Measurements from ENCODE around the gene RNF212. TPM values are rescaled to one million over a fixed set of nuclear protein-coding genes. Genes with fewer than 3 reads are reported as not detected.

Gene RNF212
- total and polyA plus RNA-seq, 8 donors = 7.2 to 13.6 (median 10.0) TPM

GRCh38 chr4:1075809-1076699 is 37.3 kb downstream of the RNF212 start:
- no peaks in the 10 kb centered on the region for H3K36me3 ChIP-seq
- H3K4me1 ChIP-seq = no peaks in the 10 kb centered on the region
- peaks cover 0 to 30% of the 10 kb centered on the region in 2 donors for H3K27me3 ChIP-seq
- intact Hi-C loops (cut with DNase I) = no loop called here
- TF ChIP-seq CTCF (IDR thresholded peaks at IDR 0.05) = no peak
- no peak overlapping the region for H3K4me3 ChIP-seq
- H3K27ac ChIP-seq = no peak overlapping the region
- ATAC-seq (no peak), DNase-seq (no peak)
- H3K9me3 ChIP-seq = no peaks in the 10 kb centered on the region

GRCh38 chr4:1075225-1075624 is 38.1 kb downstream of the RNF212 start:
- TF ChIP-seq CTCF (IDR thresholded peaks at IDR 0.05) = no peak
- no peak overlapping the region for H3K27ac ChIP-seq
- intact Hi-C loops (cut with DNase I) = no loop called here
- DNase-seq (no peak), ATAC-seq (no peak)
- no peaks in the 10 kb centered on the region for H3K36me3 ChIP-seq
- H3K27me3 ChIP-seq = peaks cover 0 to 23% of the 10 kb centered on the region in 2 donors
- H3K9me3 ChIP-seq = no peaks in the 10 kb centered on the region
- no peaks in the 10 kb centered on the region for H3K4me1 ChIP-seq
- H3K4me3 ChIP-seq = no peak overlapping the region

DNA sequence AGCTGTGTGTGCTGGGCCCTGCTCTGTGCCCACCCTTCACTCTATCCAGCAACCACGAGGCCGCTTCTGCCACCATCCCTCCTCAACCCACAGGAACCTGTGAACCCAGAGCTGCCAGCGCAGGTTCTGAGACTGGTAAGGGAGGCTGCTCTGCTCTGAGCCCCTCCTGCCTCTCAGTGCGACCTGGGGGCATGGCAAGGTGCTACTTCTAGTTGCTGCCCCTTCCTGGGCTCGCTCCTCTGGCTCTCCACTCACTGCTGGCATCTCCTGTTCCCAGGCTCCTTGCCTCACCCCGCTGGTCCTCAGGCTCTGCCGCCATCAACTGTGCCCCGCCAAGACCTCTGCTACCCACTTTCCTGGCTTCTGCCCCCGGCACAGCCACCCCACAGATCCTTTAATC is 39.3 kb downstream of the RNF212 start:
- no peak for ATAC-seq
- H3K9me3 ChIP-seq = no peaks in the 10 kb centered on the region
- no peaks in the 10 kb centered on the region for H3K4me1 ChIP-seq
- TF ChIP-seq CTCF (IDR thresholded peaks at IDR 0.05) = no peak
- H3K4me3 ChIP-seq = no peak overlapping the region
- no peak for DNase-seq
- intact Hi-C loops (cut with DNase I) = no loop called here
- no peak overlapping the region for H3K27ac ChIP-seq
- no peaks in the 10 kb centered on the region for H3K36me3 ChIP-seq
- peaks cover 0 to 16% of the 10 kb centered on the region in 2 donors for H3K27me3 ChIP-seq

DNA sequence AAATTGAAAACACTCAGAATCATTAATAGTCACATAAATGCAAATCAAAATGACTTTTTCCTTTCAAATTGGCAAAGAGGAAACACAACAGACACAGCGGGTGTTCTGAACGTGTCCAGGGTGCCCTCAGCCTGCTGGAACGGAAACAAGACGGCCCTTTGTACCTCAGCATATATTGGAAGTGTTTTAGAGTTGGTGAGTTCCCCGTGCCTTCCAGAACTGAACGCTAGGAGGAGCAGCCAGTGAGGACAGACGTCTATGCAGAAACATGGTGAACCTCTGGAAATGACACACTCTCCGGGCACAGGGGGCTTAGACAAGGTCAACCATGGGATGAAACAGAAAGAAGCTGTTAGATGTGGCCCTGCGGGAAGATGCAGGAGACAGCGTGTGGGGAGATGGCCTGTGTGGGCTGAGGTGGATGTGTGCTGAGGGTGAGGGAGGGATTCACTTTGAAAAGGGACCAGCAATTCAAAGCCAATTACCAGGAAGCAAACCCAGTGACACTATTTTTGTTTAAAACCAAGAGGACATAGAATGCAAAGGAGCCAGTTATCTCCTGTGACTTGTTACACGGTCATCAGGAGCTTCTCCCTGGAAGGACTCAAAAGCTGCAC is 40.4 kb downstream of the RNF212 start:
- no peak overlapping the region for H3K4me3 ChIP-seq
- peaks cover 0 to 19% of the 10 kb centered on the region in 2 donors for H3K27me3 ChIP-seq
- peak in 2 of 4 donors; percentile 19 to 61 for DNase-seq
- no peaks in the 10 kb centered on the region for H3K36me3 ChIP-seq
- intact Hi-C loops (cut with DNase I) = no loop called here
- H3K27ac ChIP-seq = no peak overlapping the region
- peak; percentile 59 to 60 for TF ChIP-seq CTCF (IDR thresholded peaks at IDR 0.05)
- H3K4me1 ChIP-seq = no peaks in the 10 kb centered on the region
- ATAC-seq = peak; percentile 92
- H3K9me3 ChIP-seq = no peaks in the 10 kb centered on the region

GRCh38 chr4:1069394-1069793 is 44.0 kb downstream of the RNF212 start:
- intact Hi-C loops (cut with DNase I) = no loop called here
- DNase-seq = no peak
- Histone ChIP-seq H3K27me3 (peaks cover 0 to 16% of the 10 kb centered on the region in 2 donors), H3K4me1 (no peaks in the 10 kb centered on the region), H3K9me3 (no peaks in the 10 kb centered on the region), H3K36me3 (no peaks in the 10 kb centered on the region), H3K4me3 (no peak overlapping the region), H3K27ac (no peak overlapping the region)
- no peak for TF ChIP-seq CTCF (IDR thresholded peaks at IDR 0.05)
- no peak for ATAC-seq
